ENCODE measurements around the gene COL27A1. TPM values are rescaled to one million over a fixed set of nuclear protein-coding genes. Genes with fewer than 3 reads are reported as not detected.

Gene COL27A1
- total RNA-seq, 2 experiments from 2014 or later: not detected

GRCh38 chr9:114140850-114141249, 14.5 kb upstream of the COL27A1 start:
- CTCF ChIA-PET (ENCODE audit: unreplicated experiment): no interaction called here
- H4K20me1 ChIP-seq (ENCODE audit: insufficient read depth, low read length): no peaks in the 10 kb centered on the region
- H3K9me2 ChIP-seq (ENCODE audit: insufficient read depth, low read length): no peaks in the 10 kb centered on the region
- H3K4me3 ChIP-seq (ENCODE audit: low read depth, low read length, poor library complexity, severe bottlenecking): no peak overlapping the region
- H3K79me2 ChIP-seq (ENCODE audit: insufficient read depth, low read depth, low read length): no peaks in the 10 kb centered on the region
- H3K9me3 ChIP-seq (ENCODE audit: low read length): no peaks in the 10 kb centered on the region
- POLR2A ChIA-PET: interaction anchor here (1.1 kb wide), 2 partner anchors 12 to 20 kb away, joined by 3 to 5 read pairs; no protein-coding TSS in a partner anchor
- H3K36me3 ChIP-seq (ENCODE audit: insufficient read depth, low read length): no peaks in the 10 kb centered on the region
- no TSS peak for BruUV-seq (replicated peaks)
- DNase-seq (ENCODE audit: low spot score): no peak
- no peak for TF ChIP-seq EZH2phosphoT487 (IDR thresholded peaks at IDR 0.05; ENCODE audit: borderline replicate concordance, low read depth, low read length)
- TF ChIP-seq CTCF (conservative IDR thresholded peaks at IDR 0.05; ENCODE audit: low read length): no peak
- intact Hi-C loops (cut with micrococcal nuclease; ENCODE audit: unreplicated experiment): no loop called here
- no peaks in the 10 kb centered on the region for H3K4me1 ChIP-seq (ENCODE audit: insufficient read depth, low read length, poor library complexity, severe bottlenecking)
- no peak overlapping the region for H3K4me2 ChIP-seq (ENCODE audit: low read length)
- no peak overlapping the region for H2AFZ ChIP-seq (ENCODE audit: low read length)
- no peak overlapping the region for H3K27ac ChIP-seq (ENCODE audit: low read depth, low read length, poor library complexity, severe bottlenecking)

- no peaks in the 10 kb centered on the region for H3K4me1 ChIP-seq (ENCODE audit: insufficient read depth, low read length, poor library complexity, severe bottlenecking)
- intact Hi-C loops (cut with micrococcal nuclease; ENCODE audit: unreplicated experiment): no loop called here
- H3K79me2 ChIP-seq (ENCODE audit: insufficient read depth, low read depth, low read length): no peaks in the 10 kb centered on the region
- no peaks in the 10 kb centered on the region for H3K9me3 ChIP-seq (ENCODE audit: low read length)
- TF ChIP-seq EZH2phosphoT487 (IDR thresholded peaks at IDR 0.05; ENCODE audit: borderline replicate concordance, low read depth, low read length) (no peak), CTCF (conservative IDR thresholded peaks at IDR 0.05; ENCODE audit: low read length) (no peak)
- H4K20me1 ChIP-seq (ENCODE audit: insufficient read depth, low read length): no peaks in the 10 kb centered on the region
- H3K4me2 ChIP-seq (ENCODE audit: low read length): no peak overlapping the region
- no peak overlapping the region for H3K4me3 ChIP-seq (ENCODE audit: low read depth, low read length, poor library complexity, severe bottlenecking)
- ChIA-PET POLR2A (interaction anchor here (1.1 to 1.2 kb wide), 2 partner anchors 11 to 19 kb away, joined by 3 read pairs; no protein-coding TSS in a partner anchor), CTCF (ENCODE audit: unreplicated experiment) (no interaction called here)
- no peak for DNase-seq (ENCODE audit: low spot score)
- H3K36me3 ChIP-seq (ENCODE audit: insufficient read depth, low read length): no peaks in the 10 kb centered on the region
- H3K9me2 ChIP-seq (ENCODE audit: insufficient read depth, low read length): no peaks in the 10 kb centered on the region
- no peak overlapping the region for H3K27ac ChIP-seq (ENCODE audit: low read depth, low read length, poor library complexity, severe bottlenecking)
- BruUV-seq (replicated peaks): no TSS peak
- H2AFZ ChIP-seq (ENCODE audit: low read length): no peak overlapping the region
These were observed 13.6 kb upstream of the COL27A1 start for GRCh38 chr9:114141553-114142402.

DNA sequence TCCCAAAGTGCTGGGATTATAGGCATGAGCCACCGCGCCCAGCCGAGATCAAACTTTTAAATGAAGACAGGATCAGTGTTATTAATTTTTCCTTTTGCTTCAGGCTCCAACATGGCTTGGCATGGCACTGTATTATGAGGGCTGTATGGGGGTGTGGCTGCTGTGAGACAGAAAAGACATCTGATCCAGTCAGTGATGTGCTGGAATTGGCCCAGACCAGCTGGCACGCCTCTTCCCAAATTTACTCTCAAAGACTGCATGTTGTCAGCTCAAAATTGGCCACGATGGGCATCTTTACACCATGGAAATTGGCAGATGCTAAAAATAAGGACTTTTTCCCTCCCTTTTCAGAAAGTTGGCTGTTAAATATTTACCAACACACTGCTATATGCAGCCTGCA, 12.1 kb upstream of the COL27A1 start:
- Histone ChIP-seq H3K79me2 (ENCODE audit: insufficient read depth, low read depth, low read length) (no peaks in the 10 kb centered on the region), H3K36me3 (ENCODE audit: insufficient read depth, low read length) (no peaks in the 10 kb centered on the region), H4K20me1 (ENCODE audit: insufficient read depth, low read length) (no peaks in the 10 kb centered on the region), H2AFZ (ENCODE audit: low read length) (no peak overlapping the region), H3K9me2 (ENCODE audit: insufficient read depth, low read length) (no peaks in the 10 kb centered on the region), H3K4me2 (ENCODE audit: low read length) (no peak overlapping the region), H3K27ac (ENCODE audit: low read depth, low read length, poor library complexity, severe bottlenecking) (no peak overlapping the region), H3K4me3 (ENCODE audit: low read depth, low read length, poor library complexity, severe bottlenecking) (no peak overlapping the region), H3K9me3 (ENCODE audit: low read length) (no peaks in the 10 kb centered on the region), H3K4me1 (ENCODE audit: insufficient read depth, low read length, poor library complexity, severe bottlenecking) (no peaks in the 10 kb centered on the region)
- no peak for TF ChIP-seq EZH2phosphoT487 (IDR thresholded peaks at IDR 0.05; ENCODE audit: borderline replicate concordance, low read depth, low read length)
- no peak for TF ChIP-seq CTCF (conservative IDR thresholded peaks at IDR 0.05; ENCODE audit: low read length)
- no peak for DNase-seq (ENCODE audit: low spot score)
- ChIA-PET POLR2A (interaction anchor here (0.7 kb wide), 1 partner anchor 1227 kb away, joined by 3 read pairs; no protein-coding TSS in a partner anchor), CTCF (ENCODE audit: unreplicated experiment) (no interaction called here)
- no TSS peak for BruUV-seq (replicated peaks)
- intact Hi-C loops (cut with micrococcal nuclease; ENCODE audit: unreplicated experiment): no loop called here
